NK-92 (cell line): Measurements from ENCODE around the gene SCUBE1.
"Not testable (repeated sequence)": the region's sequence is repeated elsewhere in the genome, so short reads cannot be mapped to it uniquely, and the experiment has no call there.

Source experiments
- DNase-seq: peaks from one replicate; lab custom pipeline; 2025; ENCODE audit not compliant: unreplicated experiment; lab: John Stamatoyannopoulos, UW

Gene SCUBE1

DNA sequence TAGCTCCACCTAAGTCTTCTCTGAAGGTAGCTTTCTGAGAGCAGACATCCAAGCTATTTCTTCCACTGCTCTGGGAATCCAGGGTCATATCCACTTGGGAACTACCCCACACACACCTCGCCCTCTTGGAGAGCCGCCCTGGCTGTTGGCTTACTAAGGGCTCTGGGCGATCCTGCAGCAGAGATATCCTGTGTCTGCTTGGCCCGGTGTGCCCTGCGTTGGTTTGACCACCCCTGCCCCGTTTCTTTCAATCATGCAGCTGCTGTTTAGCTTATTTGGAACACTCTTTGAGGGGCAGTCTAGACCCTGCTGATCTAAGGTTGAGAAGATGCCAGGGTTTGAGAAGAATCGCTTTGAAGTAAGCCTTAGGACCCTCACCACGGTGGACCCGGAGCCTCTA is 17.4 kb upstream of the SCUBE1 start:
- no peak for DNase-seq

DNA sequence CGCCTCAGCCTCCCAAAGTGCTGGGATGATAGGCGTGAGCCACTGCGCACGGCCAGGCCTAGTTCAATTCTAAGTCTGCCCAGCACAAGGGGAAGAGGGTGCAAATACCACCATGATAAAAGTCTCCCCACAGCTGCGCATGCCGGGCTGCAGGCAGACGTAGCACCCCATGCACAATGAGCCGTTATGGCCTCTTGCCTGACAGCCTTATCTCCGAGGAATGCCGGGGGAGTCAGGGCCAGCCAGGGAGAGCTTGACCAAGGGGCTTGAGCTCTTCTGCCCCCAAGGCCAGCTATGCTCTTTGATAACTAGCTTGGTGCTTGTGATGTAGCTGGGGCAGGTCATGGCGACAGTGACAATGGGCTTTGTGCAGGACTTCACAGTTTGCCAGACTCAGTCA is 13.7 kb upstream of the SCUBE1 start:
- DNase-seq, result no peak

DNA sequence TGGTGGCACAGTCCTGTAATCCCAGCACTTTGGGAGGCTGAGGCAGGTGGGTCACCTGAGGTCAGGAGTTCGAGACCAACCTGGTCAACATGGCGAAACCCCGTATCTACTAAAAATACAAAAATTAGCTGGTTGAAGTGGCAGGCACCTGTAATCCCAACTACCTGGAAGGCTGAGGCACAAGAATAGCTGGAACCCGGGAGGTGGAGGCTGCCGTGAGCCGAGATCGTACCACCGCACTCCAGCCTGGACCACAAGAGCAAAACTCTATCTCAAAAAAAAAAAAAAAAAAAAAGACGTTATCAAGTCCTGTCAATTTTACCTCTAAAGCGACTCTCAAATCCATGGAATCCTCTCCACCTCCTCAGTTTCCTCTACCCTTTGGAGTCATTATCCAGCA is 12.5 kb upstream of the SCUBE1 start:
- not testable (repeated sequence) for DNase-seq

DNA sequence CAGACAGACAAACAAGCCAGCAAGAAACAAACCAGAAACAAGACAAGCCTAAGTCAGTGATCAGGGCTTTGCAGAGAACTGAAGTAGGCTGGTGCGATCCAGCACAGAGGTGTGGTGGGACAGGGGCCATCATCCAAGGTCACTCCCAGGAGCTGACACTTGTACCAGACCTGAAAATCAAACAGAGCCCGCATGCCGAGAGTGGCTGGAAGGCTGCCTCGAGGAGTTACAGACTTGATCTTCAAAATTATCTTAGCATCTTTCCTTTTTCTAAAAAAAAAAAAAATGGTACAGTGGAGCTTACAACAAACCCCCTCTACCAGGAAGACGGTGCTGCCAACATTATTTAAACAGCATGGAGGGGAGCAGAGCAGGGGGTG is 8.8 kb upstream of the SCUBE1 start:
- no peak for DNase-seq

DNA sequence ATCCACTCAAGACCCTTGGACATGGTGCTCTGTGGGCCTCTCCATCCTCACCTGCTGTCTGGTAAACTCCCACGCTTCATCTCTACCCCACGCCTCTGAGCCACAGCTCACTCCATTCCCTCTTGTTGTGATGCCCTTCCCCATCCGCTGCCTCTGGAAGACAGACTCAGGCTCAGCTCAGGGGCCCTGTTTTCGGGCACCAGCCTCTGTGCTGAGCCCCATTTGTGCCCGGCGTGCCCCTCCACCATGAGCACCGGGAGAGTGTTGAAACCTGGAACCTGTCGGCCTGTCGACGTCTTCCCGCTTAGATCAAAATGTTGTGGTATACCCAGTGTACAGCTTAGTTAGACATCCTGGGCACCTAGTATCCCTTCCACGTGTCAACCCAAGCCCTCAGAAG is 6.5 kb upstream of the SCUBE1 start:
- DNase-seq, result no peak

DNA sequence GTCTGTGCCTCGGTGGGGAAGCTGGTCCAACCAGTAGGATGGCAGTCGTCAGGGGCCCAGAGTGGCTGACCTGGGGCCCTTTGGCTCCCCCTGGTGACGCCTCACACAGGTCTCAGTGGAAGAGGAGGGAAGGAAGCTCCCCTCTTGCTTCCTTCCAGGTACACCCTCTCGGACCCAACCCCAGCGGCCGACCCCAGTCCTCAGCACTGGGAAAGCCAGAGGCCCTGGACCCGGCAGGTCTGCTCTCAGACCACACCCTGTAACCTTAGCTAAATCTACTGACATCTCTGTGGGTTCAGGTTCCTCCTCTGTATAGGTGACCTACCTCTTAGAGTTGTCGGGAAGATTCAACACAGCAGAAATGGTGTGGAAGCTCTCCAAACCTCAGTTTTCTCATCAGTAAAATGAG is 3.4 kb upstream of the SCUBE1 start:
- no peak for DNase-seq

DNA sequence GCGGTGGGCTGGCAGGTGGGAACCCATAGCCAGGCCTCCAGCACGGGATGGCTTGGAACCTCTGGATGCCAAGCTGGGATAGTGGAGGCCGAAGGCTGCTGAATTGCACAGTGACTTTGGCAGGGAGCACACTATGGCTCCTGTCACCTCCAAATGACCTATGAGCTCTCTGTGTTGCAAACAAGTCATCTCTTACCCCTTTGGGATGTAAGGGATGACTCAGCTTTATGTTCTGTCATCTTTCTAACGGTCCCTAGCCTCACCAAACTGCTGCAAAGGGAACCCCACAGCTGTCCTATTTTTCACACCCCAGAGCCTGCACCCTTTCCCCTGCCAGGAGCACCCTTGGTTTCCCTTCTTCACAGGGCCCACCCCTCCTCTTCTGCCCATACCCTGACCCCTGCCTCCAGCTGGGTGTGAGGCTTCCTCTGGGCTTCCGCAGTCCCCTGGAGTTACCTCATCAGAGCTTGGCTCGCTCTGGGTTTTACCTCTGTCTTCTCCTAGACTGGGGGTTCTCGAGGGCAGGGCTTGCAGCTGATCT is 2.7 kb upstream of the SCUBE1 start:
- DNase-seq, result no peak

DNA sequence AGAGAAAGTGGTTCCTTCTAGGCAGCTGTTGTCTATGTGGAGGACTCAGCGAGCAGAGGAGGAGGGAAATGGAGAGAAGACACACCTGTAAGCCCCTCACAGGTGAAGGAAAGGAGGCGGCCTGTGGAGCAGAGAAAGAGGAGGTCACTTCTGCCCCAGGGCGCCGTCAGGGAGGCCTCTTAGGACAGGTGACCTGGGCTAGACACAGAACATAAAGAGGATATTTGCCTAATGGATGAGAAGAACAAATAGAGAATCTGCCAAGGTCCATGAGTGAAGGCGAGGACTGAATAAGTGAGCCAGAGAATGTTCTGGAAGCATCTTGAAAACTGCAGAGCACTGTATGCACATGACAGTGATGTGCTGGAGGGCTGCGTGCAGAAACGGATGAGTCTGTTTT is 2.2 kb upstream of the SCUBE1 start:
- DNase-seq, result no peak

DNA sequence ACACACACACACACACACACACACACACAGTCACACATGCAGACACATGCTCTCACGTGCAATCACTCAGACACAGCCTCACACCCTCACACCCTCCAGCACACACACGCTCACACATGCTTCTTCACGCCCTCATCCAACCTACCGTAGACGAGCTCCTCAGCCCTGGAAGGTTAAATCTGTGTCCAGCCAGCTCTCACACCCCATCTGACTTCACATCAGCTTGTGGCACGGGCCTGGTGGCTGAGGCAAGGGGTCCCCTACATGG is 1.3 kb upstream of the SCUBE1 start:
- no peak for DNase-seq

DNA sequence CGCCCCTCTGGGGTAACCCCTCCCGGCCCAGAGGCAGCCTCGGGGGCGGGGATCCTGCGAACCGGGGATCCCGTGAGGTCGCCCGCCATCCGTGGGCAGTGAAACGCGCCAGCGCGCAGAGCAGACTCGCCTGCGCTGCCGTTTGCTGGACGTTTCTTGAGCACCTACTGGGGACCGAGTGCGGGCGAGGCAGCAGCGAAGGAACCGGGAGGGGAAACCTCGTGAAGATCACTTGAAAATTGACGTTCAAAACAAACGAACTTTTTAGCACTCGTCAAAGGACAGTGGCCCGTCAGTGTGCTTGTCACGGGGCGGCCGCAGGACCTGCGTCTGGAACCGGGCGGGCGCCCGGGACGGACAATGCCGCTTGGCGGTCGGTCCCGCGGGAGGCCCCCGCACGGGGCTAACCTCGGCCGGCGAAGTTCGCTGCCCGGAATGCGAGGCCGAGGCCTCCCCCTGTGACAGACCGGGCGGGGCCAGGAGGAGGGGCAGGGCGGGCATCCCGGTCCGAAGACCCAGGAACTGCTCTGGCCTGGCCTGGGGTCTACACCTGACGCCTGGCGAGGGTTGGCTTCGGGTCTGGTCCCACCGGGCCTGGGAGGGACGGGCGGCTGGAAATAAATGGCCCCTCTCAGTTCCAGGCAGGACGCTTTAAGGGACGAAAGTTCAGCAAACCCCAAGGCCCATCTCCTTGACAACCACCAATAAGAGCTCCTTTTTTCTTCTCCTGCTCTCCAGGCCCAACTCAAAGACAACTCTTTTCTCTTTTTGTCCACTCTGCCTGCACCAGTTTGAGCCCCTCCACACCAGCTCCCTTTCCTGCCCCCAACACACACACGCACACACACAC is 723 bp upstream of the SCUBE1 start:
- DNase-seq, result no peak

DNA sequence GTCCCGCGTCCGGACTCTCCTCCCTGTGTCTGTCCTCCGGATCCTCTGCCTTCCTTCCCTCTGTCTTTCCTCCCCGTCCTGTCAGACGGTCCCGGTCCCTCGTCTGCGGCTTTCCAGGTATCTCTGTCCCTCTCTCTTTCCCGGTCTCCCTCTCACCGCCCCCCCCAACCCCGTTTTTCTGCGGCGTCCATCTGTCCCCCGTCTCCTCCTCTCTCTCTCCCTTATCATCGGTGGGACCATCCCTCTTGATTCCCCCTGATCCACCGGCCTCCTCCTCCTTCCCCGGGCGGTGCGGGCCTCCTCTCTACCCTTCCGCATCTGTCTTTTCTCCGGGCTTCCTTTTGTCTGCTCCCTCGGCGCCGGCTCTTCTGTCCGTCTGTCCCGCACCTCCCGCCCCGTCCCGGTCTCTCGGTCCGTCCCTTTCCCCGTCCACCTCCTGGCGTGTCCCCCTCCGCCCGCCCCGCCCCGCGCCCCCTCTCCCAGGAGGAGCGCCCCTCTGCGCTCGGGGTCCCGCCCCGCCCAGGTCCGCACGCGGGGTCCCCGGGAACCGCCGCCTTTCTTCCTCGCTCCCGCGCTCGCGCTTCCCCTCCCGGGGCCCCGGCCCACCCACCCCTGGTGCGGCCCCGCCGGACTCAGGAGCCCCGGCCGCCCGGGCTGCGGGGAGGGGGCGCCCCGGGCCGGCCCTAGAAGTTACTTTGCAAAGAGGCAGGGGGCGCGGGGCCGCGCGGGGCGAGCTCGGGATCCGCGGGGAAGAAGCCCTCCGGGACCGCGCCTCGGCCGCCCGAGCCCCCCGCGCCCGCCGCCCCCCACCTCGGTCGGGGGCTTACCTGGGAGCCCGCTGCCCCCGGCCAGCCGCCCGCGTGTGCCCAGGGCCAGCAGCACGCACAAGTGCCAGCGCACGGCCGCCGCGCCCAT is 568 bp downstream of the SCUBE1 start:
- no peak for DNase-seq

DNA sequence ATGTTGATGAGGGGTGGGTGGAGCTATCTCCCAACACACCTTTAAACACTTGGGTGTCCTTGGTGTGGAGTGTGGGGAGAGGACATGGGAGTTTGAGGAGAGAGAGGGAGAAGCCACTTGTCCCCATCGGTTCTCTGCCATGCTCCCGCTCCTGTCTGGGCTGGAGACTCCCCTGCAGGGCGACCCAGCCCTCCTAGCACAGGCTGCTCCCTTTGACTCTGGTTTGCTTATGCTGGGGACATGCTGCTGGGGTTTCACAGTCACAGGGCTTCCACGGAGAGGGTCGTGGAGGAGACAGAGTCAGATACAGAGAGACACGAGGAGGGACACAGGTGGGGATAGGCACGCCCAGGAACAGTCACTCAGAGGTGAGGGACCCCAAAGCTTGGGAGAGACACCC is 1.6 kb downstream of the SCUBE1 start:
- DNase-seq, result no peak

DNA sequence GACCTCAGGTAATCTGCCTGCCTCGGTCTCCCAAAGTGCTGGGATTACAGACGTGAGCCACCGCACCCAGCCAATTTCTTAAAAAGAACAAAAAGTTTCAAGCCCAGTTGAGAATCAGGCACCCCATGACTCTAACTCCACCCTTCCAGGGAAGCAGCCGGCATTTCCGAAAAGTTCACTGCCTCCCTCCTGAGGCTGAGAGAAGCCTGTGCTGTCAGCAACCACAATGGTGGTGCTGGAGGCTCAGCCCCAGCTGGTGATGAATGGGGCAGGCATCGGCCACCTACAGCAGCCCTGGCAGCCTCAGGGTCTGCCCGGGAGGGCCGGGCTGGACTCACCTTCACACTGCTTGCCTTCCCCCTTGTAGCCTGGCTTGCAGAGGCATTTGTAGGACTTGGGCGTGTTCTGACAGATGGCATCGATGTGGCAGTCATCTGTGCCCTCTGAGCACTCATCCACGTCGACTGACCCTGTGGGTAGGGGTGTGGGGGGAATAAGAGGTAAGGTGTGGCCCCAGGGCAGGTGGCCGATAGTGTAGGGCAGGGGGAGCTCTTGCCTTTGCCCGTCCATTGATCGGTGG is 4.3 kb downstream of the SCUBE1 start:
- no peak for DNase-seq

DNA sequence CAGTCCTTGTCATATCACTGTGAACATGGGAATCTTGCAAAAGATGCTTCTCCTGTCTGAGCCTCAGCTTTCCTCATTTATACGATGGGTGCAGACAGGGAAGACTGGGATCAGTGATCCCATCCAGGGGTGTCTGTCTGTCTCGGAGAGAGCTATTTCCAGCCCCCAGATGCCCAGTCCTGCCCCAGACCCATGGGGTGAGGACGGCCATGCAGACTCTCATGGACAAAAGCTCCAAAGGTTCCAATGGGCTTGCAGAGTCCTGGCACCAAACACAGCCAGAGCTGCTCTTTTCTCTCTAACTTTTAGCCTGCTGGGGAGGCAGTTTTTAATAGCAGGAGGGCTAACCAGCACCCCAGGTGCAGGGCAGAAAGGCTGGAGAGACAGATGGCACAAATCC is 5.2 kb downstream of the SCUBE1 start:
- no peak for DNase-seq

DNA sequence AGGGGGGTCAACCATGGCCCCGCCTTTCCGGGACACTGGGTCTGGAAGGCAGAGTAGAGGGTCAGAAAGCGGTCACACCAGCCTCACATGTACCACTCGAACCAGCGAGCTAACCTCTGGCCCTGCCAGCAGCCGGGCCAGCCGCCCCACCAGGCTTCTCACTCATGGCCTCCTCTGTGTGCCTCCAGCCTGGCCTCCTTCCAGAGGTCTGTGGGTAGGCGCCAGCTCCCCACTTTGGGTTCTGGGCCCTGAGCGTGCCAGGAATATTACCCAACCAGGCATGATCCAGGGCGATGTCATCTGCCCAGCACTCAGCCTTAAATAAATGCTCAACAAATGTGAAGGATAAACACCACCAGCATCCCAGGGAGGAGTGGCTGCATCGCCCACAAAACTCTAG is 5.8 kb downstream of the SCUBE1 start:
- no peak for DNase-seq

DNA sequence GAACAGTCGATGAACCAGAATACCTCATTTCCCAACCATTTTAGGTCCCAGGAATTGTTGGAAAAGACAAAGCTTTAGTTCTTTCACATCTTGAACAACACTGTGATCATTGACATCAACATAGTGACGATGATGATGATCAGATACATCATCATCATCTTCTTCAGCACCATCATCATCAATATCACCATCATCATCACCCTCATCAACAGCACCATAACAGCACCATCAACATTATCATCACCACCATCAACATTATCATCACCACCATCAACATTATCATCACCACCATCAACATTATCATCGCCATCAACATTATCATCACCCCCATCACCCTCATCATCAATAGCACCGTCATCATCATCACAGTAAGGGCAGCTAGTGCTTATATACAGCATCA is 8.8 kb downstream of the SCUBE1 start:
- no peak for DNase-seq

DNA sequence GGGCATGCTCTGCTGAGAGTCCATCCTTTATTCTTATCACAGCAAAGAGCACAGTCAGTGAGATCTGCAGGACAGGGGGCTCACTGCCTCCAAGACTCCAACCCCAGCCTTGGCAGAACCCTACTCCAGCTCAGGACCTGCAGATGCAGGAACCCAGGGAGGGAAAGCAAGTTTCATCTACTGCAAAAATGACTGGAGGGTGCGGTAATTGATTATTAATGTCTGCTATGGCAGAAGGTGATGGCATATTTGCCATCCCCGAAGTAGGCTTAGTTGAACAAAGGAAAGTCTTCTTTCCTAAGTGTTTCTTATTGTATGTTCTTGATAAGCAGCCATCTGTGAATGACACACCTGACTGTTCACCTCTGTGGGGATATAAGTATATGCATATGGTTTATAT is 9.2 kb downstream of the SCUBE1 start:
- DNase-seq, result no peak

DNA sequence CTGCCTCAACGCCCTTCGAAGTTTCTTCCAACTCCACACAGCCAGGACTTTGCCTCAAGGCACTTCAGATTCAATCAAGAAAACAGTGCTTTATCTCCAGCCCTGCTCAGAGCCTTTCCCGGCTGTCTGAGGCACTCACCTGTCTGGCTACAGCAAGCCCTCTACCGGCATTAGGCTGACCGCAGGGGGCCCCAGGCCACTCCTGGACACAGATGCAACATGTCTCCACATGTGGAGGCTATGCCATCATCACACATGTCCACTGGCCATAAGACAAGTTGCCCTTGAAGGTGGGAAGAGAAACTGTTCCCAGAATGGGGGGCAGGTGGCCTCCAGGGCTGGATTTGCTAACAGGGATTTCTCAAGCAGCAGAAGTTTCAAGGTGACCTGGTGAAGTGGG is 10.0 kb downstream of the SCUBE1 start:
- DNase-seq, result no peak

DNA sequence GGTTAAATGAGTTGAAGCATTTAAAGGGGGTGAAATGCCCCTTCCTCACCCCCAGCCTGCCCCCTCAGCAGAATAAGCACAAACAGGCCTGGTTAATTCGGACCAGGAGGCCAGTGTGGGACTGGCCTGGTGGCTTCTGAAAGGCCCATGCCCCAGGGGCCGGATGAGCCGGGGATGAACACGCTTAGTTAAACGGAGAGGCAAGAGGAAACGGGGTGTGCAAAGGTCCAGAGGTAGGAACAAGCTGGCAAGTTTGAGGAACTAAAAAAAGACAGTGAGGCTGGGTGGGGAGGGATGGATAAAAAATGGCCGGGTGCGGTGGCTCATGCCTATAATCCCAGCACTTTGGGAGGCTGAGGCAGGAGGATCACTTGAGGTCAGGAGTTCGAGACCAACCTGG is 11.5 kb downstream of the SCUBE1 start:
- no peak for DNase-seq

DNA sequence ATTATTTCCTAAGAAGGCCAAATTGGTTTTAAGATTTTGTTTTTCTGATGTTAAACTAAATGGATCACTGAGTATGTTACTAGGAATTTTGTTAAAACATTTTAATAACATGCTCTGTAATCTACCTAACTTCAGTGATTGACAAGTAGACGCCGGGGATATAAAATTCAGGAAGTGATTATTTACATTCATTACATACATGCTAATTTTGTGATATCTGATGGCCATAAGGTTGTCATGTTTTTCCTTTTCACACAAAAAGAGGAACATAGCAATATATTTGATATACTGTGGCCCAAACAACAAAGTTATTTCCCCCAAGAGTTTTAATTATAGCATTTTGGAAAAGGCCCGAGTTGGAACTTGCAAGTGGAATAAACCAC is 12.1 kb downstream of the SCUBE1 start:
- DNase-seq, result no peak

DNA sequence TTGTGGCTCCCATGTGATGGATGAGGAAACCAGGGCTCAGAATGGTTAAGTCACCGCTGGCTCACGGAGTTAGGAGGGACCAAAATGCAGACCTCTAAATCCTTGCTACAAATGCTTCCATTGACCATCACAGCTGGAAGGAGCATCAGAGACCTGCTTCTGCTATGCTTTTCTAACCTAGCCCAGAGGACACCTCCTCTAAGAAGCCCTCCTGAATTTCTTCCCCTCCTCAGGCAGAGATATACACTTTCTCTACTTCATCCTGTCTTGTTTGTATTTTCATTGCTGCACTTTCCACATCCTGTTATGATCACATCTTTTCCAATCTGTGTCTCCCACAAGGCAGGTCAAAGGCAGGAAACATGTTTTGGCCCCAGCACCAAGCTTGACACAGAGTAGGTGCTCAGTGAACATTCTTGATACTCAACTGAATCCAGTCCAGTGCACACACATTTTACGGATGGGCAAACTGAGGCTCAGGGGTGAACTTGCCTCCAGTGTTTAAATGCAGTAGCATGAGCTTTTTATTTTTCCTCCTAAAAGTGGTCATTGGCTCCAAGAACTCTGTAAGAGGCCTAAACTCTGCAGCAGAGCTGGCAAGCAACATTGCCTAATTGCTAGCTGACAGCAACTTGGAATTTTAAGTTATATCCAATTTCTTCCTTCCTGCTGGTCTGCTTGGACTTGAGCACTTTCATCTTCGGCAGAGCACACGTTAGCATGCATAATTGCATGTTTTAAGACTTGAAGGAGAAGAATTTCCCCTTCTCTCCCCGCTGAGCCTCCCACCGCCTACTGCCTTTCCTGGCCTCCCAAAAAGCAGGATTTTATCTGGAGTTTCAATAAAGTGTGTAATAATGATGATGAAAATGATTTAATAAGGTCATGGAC is 12.7 kb downstream of the SCUBE1 start:
- DNase-seq, result no peak
